NCI-H345 (cell line): ENCODE data around the gene TIAM1.
A peak's percentile ranks its signal among the peaks of the same experiment; 100 is the strongest.

Experiments used
- DNase-seq: peaks from one replicate; lab custom pipeline; 2025; lab: John Stamatoyannopoulos, UW

TIAM1 gene

GRCh38 chr21:31329456-31330143 is 14.5 kb downstream of the TIAM1 start:
- DNase-seq, result no peak

GRCh38 chr21:31326522-31327242 is 17.4 kb downstream of the TIAM1 start:
- no peak for DNase-seq

GRCh38 chr21:31318971-31319370 is 25.1 kb downstream of the TIAM1 start:
- DNase-seq, result no peak

DNA sequence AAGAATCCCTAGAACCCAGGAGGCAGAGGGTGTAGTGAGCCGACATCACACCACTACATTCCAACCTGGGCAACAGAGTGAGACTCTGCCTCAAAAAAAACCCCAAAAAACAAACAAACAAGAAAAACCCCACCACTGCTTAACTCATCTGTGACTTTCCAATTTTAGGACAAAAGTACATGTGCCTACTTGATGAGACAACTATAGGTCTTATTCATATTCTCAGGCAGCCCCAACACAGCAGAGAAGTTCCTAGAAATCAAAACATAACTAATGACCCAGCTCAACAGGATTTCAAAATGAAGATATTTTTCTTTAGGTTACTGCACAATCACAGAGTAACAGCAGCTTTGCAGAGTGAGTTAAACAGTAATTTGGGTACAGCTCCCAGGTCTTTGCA is 26.4 kb downstream of the TIAM1 start:
- no peak for DNase-seq

DNA sequence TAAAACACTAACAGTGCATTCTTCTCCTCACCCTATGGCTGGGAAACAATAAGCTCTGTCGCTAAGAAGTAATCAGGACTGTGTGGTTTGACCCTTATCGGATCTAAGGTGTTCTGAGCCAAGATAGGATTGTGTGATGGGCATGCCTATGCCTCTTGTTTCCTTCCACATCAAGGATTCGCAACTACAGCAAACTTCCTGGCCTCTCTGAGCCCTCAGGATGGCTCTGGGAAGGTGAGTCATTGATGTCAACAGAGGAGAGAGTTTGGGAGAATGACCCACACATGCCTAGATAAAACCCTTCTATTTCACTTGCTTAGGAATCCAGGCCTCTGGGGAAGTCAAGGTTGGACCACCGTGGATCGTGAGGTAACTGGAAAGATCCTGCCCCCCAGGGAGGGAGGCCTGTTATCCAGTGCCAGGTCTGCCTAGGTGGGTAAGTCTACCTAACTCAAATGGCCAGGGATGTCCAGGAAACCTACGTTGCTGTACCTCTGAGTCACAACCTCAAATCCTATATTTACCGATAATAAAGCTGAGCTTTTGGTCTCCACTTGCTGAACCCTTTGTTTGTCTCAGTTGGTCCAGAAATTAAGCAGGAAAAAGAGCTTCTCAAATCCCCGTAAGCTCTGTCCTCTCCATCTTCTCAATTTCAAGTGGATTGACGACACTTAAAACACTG is 27.4 kb downstream of the TIAM1 start:
- no peak for DNase-seq

GRCh38 chr21:31316072-31316471 is 28.0 kb downstream of the TIAM1 start:
- no peak for DNase-seq

DNA sequence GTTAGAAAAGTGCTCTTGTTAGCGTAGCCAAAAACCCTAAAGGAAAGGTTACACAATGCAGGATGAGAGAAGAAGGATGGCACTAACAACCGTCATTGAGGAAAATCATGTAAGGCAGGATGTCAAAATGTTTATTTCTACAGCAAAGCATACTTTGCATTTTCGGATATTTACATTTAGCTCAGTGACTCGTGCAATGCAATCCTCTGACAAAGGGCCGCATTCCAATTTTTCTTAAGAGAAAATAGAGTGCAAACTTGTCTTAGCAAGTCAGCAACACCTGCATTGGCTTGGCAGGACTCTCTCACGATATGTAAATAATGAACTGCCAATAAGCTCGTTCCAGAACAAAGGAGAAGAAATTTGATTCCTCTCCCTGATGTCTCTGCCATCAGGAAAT is 33.3 kb downstream of the TIAM1 start:
- DNase-seq, result peak; percentile 75

GRCh38 chr21:31308584-31308983 is 35.5 kb downstream of the TIAM1 start:
- DNase-seq, result no peak

DNA sequence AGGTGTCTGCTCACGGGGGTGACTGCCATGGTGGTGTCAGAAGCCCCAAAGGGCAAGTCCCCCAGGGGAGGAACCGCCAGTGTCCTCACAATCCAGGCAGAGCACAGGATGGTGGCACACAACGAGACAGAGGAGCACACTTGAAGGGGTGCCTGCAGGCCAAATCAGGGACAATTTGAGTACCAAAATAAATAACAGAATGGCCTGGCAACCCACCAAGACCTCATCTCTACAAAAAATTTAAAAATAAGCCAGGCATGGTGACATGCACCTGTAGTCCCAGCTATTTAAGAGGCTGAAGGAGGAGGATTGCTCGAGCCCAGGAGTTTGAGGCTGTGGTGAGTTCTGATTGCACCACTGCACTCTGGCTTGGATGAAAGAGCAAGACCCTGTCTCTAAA is 38.2 kb downstream of the TIAM1 start:
- DNase-seq, result no peak

DNA sequence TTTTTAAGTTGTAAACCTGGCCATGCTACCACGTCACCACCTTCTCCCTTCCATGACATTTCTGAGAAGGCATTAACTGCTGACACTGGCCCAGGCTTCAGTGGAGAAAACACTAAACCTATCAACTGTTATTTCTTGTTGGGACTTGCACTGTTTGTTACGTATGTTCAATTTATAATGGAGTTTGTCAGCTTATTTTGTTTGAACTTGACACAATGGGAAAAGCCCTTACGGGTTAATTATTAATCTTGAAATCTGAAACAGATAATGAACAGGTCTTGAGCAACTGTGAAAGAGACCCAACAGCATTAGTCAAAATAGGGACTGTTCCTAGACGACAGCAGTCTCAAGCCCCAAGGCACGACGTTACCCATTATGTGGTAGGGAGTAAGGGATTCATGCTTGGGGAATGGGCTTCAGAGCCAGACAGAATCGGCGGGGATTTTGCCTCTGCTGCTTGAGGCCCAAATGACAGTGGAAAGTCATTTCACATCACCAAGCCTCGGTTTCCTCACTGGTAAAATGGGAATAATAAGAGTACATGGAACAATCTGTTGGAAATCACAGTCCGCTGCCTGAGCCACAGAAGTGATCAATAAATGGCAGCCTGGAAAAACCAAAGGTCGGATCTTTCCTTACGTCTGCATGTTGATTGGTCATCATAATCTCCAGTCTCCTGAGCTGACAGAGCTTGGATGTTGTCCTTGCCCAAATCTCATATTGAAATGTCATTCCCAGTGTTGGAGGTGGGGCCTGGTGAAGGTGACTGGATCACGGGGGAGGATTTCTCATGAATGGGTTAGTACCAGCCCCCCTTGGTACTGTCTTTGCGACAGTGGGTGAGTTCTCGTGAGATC is 44.5 kb downstream of the TIAM1 start:
- no peak for DNase-seq

DNA sequence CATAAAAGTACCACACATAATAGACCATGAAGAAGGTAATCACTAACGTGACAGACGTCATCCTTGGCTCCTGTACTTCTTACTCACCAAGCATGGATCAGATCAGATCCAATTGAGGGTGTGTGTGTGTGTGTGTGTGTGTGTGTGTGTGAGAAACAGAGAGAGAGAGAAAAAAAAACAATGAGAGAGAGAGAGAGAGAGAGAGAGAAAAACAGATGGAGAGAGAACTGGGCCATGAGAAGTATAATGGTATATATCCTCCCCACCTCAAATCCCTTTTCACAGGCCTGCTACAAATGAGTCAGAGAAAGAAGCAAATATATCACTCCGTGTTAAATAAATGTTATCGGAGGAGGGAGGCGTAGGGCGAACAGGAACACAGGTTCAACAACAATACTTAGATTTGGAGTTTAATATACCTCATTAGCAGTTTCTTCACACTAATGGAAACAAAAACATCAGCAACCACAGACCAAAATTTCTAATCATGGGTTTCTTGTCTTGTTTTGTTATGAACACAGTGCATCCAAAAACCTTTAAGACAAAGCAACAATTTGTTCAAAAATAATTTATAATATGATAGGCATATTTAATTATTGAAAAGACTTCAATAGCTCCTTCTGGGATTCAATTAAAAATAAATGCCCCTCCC is 45.3 kb downstream of the TIAM1 start:
- no peak for DNase-seq

DNA sequence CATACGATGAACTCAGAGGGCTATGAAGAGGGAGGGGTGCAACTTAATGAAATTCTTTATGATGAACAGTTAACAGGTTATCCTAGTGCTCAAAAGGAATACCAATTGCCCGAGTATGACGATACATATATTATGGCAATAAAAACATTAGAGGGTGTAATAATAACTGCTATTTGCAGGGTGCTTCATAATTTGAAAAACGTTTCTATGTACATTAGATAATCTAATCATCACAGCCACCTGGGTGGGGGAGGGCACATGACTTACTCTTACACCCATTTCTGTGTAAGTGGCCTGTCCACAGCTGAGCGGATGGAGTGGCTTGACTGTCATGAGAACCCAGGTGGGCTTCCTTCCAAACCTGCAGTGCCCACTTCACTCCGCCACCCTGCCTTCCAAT is 46.3 kb downstream of the TIAM1 start:
- no peak for DNase-seq

GRCh38 chr21:31295676-31296075 is 48.4 kb downstream of the TIAM1 start:
- DNase-seq, result no peak

DNA sequence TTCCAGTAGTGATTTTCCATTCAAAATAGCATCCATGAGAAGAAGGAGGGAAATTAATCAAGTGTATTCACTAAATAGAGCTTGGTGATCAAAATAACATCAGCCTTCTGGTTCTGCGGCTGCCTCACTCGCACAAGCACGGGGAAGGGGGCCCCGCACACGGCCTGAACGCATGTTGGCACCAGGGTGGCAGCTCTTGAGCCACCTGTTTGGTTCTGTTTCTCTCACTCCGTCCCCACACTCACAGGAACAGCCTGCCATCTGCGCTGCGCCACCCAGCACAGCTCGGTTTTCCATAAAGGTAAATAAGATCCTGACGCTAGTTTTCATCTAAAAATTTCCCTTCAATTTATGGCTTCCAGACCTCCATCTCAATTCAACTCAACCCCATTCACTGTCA is 49.4 kb downstream of the TIAM1 start:
- no peak for DNase-seq

- DNase-seq, result no peak
Measured at GRCh38 chr21:31293986-31294385, 50.1 kb downstream of the TIAM1 start.

DNA sequence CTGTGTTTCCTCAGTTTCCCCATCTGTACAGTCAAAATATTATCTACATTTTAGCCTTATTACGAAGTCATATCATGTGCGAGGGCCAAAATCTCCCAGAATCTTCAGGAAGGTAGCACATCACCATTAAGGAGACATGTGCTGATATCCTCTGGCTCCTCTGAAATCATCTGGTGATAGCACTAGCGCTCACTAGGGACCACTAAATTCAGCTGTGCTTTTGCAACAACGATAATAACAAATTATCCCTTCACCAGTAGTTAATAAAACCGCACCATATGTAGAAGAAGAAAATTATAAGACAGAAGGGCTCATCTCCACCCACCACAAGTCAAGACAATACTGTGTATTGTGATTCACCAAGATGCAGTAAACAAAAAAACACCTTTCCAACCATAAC is 53.3 kb downstream of the TIAM1 start:
- DNase-seq, result no peak

DNA sequence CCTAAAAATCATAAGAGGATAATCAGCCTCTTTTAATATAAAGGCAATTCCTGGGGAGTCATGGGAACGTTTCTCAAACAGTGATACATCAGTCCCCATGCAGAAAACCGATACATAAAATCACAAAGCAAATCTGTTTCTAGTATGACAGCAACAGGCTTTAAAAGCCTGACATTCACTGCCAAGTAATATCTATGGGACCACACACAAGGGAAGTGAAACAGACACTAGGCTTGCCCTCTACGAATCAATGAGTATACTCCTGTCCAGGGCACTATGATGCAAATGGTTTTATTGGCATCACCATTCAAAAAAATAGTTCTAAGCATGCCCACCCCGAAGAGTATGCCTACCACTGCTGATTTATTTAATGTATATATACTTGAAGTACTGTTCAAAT is 54.4 kb downstream of the TIAM1 start:
- DNase-seq, result no peak

- DNase-seq, result no peak
Measured at GRCh38 chr21:31288191-31288590, 55.9 kb downstream of the TIAM1 start.

DNA sequence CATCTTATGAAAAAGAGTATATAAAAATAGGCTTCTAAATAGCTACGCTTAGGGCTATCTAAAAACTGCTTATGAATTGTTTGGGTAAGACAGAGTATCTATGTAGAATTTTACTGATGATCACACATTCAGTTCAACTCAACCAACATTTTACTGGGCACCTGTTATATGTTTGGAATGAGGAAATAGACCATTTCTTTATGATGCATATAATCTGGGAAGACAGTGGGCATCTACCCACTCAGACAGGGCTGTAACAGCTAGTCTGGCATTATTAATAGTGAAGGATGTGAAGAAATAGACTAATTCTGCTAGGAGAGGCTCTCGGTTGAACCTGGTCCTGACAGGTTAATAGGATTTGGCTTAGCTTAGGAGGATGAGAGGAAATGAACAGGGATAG is 56.9 kb downstream of the TIAM1 start:
- no peak for DNase-seq

GRCh38 chr21:31286621-31287020 is 57.4 kb downstream of the TIAM1 start:
- no peak for DNase-seq

DNA sequence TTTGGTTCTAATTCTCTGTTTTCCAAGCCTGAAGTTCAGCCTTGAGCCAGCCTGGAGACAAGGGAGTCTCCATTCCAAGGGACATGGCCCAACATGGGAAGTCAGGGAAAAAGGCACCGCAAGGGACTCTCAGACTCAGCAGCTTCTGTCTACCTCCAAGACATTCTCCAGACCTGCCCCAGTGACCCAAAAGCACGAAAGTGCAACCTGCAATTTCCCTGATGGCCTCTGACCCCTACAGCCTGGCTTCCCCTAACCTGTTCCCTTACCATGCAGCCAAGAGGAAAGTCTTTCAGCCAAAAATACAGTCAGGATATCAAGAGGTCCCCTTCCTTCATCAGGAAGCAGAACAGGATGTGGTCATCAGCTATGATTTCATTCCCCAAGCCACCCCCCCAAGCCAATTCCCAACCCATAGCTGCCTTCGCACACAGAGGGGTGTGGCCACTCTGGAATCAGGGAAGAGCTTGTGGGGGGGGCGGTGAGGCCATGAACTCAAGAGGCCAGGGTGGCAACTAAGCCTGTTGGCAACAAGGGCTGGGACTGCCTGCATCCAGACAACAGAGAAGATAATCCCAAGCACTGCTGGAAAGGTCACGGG is 59.2 kb downstream of the TIAM1 start:
- DNase-seq, result no peak
